Bone marrow (tissue), 2 donors: ENCODE results near the gene CD81.

ENCODE experiments used
- DNase-seq, 2 donors: peaks; one replicate each; lab custom pipeline; 2025; lab: John Stamatoyannopoulos, UW

The CD81 gene

GRCh38 chr11:2421996-2422395 lies 44.9 kb downstream of the CD81 start:
- no peak for DNase-seq

- no peak for DNase-seq
These were observed 45.5 kb downstream of the CD81 start for GRCh38 chr11:2422461-2423156.

- DNase-seq, result no peak
These were observed 46.3 kb downstream of the CD81 start for GRCh38 chr11:2423157-2424025.

- DNase-seq, result no peak
These were observed 47.8 kb downstream of the CD81 start for GRCh38 chr11:2424811-2425495.

GRCh38 chr11:2425506-2425905 lies 48.4 kb downstream of the CD81 start:
- no peak for DNase-seq

- DNase-seq, result no peak
These were observed 49.1 kb downstream of the CD81 start for GRCh38 chr11:2426221-2426620.

- DNase-seq, result no peak
These were observed 49.9 kb downstream of the CD81 start for GRCh38 chr11:2426826-2427521.

GRCh38 chr11:2427721-2428321 lies 50.7 kb downstream of the CD81 start:
- DNase-seq, result no peak

GRCh38 chr11:2428322-2428795 lies 51.2 kb downstream of the CD81 start:
- peak; percentile 25 to 66 for DNase-seq

GRCh38 chr11:2431395-2431794 lies 54.3 kb downstream of the CD81 start:
- DNase-seq, result no peak

GRCh38 chr11:2432171-2432621 lies 55.1 kb downstream of the CD81 start:
- no peak for DNase-seq

GRCh38 chr11:2432628-2433071 lies 55.5 kb downstream of the CD81 start:
- DNase-seq, result no peak

GRCh38 chr11:2433106-2433925 lies 56.2 kb downstream of the CD81 start:
- no peak for DNase-seq

GRCh38 chr11:2434008-2434407 lies 56.9 kb downstream of the CD81 start:
- DNase-seq, result no peak

- no peak for DNase-seq
These were observed 57.6 kb downstream of the CD81 start for GRCh38 chr11:2434506-2435255.

- no peak for DNase-seq
These were observed 58.3 kb downstream of the CD81 start for GRCh38 chr11:2435288-2436012.

- DNase-seq, result no peak
These were observed 59.0 kb downstream of the CD81 start for GRCh38 chr11:2436013-2436520.

GRCh38 chr11:2436521-2437031 lies 59.5 kb downstream of the CD81 start:
- DNase-seq, result no peak

- no peak for DNase-seq
These were observed 60.4 kb downstream of the CD81 start for GRCh38 chr11:2437516-2437915.
